Testis (tissue), 2 donors: ENCODE results near the gene SFXN4.

Experiments
- POLR2A ChIP-seq: fragments of 450-650 bp; IDR thresholded peaks from one replicate; pipeline ENCODE4 v1.6.1; 2017; ENCODE audit warnings: antibody characterized with exemption, mild to moderate bottlenecking, moderate library complexity
- TF ChIP-seq, protein P1 (sequence below), 3 experiments: fragments of 450-650 bp in 2 of 3; fragments of 200-600 bp in 1 of 3; sonication (generic) in 1 of 3; IDR thresholded peaks; one replicate each; pipeline ENCODE4 v1.5.1; 2016 to 2019; ENCODE audit warnings: antibody characterized with exemption in 3 of 3, mild to moderate bottlenecking in 2 of 3, moderate library complexity in 1 of 3

DNA sequence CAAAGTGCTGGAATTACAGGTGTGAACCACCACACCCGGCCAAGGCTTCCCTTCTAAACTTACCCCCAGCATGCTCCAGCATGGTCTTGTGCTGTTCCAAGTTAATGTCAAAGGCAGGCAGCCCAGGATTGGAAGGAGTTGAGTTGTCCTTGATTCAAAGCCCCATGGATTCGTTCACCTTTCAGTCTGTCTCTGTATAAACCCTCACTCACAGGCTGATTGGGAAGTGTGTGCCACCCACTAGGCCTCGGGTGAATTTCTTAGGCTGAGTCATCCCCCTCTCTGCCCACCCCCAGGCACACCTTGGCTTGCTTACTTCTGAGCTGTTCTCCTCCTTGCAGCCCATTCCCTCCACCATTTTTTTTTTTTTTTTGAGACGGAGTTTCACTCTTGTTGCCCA is 26.4 kb upstream of the SFXN4 start:
- TF ChIP-seq, protein P1, sequence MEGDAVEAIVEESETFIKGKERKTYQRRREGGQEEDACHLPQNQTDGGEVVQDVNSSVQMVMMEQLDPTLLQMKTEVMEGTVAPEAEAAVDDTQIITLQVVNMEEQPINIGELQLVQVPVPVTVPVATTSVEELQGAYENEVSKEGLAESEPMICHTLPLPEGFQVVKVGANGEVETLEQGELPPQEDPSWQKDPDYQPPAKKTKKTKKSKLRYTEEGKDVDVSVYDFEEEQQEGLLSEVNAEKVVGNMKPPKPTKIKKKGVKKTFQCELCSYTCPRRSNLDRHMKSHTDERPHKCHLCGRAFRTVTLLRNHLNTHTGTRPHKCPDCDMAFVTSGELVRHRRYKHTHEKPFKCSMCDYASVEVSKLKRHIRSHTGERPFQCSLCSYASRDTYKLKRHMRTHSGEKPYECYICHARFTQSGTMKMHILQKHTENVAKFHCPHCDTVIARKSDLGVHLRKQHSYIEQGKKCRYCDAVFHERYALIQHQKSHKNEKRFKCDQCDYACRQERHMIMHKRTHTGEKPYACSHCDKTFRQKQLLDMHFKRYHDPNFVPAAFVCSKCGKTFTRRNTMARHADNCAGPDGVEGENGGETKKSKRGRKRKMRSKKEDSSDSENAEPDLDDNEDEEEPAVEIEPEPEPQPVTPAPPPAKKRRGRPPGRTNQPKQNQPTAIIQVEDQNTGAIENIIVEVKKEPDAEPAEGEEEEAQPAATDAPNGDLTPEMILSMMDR (IDR thresholded peaks at IDR 0.05): no peak
- TF ChIP-seq POLR2A: no peak
